Measurements from ENCODE around the gene SMOC1. TPM values are rescaled to one million over a fixed set of nuclear protein-coding genes. Genes with fewer than 3 reads are reported as not detected.

The SMOC1 gene
- total RNA-seq, 2 donors from 2014 or later = 25.2 to 29.8 TPM

DNA sequence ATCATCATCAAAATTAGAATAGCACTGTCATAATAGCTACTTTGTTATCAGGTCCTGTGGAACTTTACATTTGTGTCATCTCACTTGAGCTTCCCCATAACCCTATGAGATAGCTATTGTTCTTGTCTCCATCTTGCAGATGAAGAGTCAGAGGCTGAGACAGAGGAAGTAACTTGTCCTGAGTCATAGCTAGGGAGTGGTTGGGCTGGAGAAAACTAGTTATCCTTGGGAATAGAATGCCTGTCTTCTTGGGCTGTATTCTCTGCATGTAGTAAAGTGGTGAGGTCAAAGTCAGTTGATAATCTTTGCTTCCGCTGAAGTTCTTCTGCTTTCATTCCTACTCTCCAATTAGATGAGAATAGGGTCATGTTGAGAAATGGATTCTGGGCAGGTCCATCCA lies 117.0 kb downstream of the SMOC1 start:
- no peaks in the 10 kb centered on the region for H3K36me3 ChIP-seq
- no peaks in the 10 kb centered on the region for H3K9me3 ChIP-seq
- TF ChIP-seq, protein P1, sequence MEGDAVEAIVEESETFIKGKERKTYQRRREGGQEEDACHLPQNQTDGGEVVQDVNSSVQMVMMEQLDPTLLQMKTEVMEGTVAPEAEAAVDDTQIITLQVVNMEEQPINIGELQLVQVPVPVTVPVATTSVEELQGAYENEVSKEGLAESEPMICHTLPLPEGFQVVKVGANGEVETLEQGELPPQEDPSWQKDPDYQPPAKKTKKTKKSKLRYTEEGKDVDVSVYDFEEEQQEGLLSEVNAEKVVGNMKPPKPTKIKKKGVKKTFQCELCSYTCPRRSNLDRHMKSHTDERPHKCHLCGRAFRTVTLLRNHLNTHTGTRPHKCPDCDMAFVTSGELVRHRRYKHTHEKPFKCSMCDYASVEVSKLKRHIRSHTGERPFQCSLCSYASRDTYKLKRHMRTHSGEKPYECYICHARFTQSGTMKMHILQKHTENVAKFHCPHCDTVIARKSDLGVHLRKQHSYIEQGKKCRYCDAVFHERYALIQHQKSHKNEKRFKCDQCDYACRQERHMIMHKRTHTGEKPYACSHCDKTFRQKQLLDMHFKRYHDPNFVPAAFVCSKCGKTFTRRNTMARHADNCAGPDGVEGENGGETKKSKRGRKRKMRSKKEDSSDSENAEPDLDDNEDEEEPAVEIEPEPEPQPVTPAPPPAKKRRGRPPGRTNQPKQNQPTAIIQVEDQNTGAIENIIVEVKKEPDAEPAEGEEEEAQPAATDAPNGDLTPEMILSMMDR (IDR thresholded peaks at IDR 0.05) = no peak
- no peak overlapping the region for H3K27ac ChIP-seq
- no peaks in the 10 kb centered on the region for H3K27me3 ChIP-seq (replicated peaks; ENCODE audit: insufficient read depth)
- H3K4me1 ChIP-seq (ENCODE audit: control insufficient read depth in 1 of 2, low read depth in 2 of 2) = peaks cover 0 to 54% of the 10 kb centered on the region in 2 donors
- DNase-seq (ENCODE audit: low spot score) (no peak), ATAC-seq (ENCODE audit: insufficient number of reproducible peaks, low FRiP score, low read depth) (no peak)
- no peak overlapping the region for H3K4me3 ChIP-seq

DNA sequence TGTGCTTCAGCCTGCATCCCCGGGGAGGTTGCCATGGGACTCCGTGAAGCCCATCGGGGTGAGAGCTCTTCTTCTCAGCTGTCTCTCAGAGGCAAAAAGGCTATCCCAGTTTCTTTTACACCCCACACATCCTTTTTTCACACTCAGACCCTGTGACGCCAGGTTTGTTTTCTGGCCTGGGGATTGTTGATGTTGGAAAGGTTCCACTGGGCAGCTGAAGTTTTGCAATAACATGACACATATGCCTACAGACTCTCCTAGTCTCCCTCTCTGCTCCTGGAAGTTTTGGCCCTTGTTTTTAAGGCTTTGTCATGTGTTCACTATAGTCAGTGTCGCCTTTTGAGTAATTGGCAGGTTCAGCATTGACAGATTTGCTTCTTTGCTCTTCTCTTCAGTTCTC lies 118.6 kb downstream of the SMOC1 start:
- Histone ChIP-seq H3K27ac (no peak overlapping the region), H3K27me3 (replicated peaks; ENCODE audit: insufficient read depth) (no peaks in the 10 kb centered on the region), H3K4me3 (no peak overlapping the region), H3K9me3 (no peaks in the 10 kb centered on the region), H3K36me3 (no peaks in the 10 kb centered on the region), H3K4me1 (ENCODE audit: control insufficient read depth in 1 of 2, low read depth in 2 of 2) (peaks cover 0 to 37% of the 10 kb centered on the region in 2 donors)
- ATAC-seq (ENCODE audit: insufficient number of reproducible peaks, low FRiP score, low read depth) = no peak
- no peak for DNase-seq (ENCODE audit: low spot score)
- TF ChIP-seq, protein P1 (IDR thresholded peaks at IDR 0.05) = no peak

DNA sequence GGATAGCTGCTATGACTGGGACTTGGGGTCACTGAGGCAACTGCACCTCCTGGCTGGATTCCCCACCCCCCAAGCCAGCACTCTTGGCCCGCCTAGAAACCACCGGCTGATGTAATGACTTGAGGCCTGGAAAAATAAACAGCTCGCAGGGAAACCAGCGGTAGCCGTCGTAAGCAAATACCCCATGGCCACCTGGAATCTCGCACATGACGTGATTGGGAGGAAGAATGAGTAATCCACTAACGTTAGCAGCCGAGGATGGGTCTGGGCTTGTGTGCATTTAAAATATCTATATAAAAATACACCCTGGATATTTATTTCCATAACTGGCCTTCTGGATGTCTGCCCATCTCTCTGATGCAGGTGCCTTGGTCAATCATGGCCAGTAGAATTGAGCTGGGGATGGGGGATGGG lies 120.1 kb downstream of the SMOC1 start:
- H3K27me3 ChIP-seq (replicated peaks; ENCODE audit: insufficient read depth) = no peaks in the 10 kb centered on the region
- H3K36me3 ChIP-seq = no peaks in the 10 kb centered on the region
- ATAC-seq (ENCODE audit: insufficient number of reproducible peaks, low FRiP score, low read depth) (no peak), DNase-seq (ENCODE audit: low spot score) (no peak)
- H3K9me3 ChIP-seq = no peaks in the 10 kb centered on the region
- no peak overlapping the region for H3K4me3 ChIP-seq
- H3K4me1 ChIP-seq (ENCODE audit: control insufficient read depth in 1 of 2, low read depth in 2 of 2) = peaks cover 0 to 23% of the 10 kb centered on the region in 2 donors
- TF ChIP-seq, protein P1 (IDR thresholded peaks at IDR 0.05) = no peak
- H3K27ac ChIP-seq = no peak overlapping the region

DNA sequence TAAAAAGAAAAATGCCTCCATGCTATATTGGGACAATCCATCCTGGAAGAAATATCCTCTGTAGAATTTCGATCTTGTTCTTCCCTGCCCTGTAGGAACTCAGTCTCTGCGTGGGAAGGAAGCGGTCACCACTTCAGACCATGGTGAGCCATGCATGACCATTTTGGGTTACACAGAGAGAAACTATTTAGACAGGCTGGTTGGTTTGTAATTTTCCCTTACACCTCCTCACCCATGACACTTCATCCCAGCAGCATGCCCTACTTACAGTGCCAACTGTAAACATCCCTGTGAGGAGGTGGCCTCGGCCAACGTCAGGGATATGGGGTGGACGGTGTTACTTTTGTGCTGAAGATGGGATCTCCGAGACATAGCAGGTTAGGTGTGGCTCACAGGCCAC lies 121.4 kb downstream of the SMOC1 start:
- TF ChIP-seq, protein P1 (IDR thresholded peaks at IDR 0.05) = no peak
- H3K27me3 ChIP-seq (replicated peaks; ENCODE audit: insufficient read depth) = no peaks in the 10 kb centered on the region
- no peaks in the 10 kb centered on the region for H3K9me3 ChIP-seq
- peaks cover 0 to 17% of the 10 kb centered on the region in 2 donors for H3K4me1 ChIP-seq (ENCODE audit: control insufficient read depth in 1 of 2, low read depth in 2 of 2)
- H3K27ac ChIP-seq = no peak overlapping the region
- no peaks in the 10 kb centered on the region for H3K36me3 ChIP-seq
- DNase-seq (ENCODE audit: low spot score) (no peak), ATAC-seq (ENCODE audit: insufficient number of reproducible peaks, low FRiP score, low read depth) (no peak)
- H3K4me3 ChIP-seq = no peak overlapping the region

DNA sequence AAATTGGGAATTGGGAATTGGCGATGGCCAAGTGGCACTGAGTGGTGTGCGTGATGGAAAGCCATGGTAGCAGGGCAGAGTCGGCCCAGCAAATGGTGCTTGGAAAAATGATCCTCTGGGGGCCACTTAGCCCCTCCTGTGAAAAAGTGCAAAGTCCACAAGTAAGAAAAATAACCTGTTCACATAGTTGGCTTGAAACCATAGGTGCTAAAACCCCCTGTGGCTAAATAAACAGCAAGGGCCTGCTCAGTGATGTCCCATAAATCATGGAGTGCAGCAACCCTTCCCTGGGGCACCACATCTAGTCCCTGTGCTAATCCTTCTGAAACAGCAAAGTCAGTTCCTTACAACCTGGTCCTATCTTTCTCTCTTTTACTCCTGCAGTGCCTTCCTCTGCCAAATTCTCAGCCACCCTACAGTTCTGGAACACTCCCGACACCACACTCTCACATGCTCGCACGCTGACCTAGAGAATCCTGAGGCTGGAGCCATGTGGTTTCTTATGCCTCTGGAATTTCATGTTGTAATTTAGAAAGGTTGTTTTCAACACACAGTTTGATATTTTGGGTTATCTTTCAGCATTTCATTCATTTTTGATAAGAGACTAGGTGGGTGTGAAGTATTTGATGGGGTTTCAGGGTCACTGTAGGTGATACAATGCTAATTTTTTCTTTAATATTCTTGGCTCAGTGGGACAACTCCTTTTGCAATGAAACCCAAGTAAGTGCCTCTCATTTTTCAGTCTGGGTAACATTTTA lies 123.6 kb downstream of the SMOC1 start:
- Histone ChIP-seq H3K9me3 (no peaks in the 10 kb centered on the region), H3K4me1 (ENCODE audit: control insufficient read depth in 1 of 2, low read depth in 2 of 2) (peaks cover 0 to 13% of the 10 kb centered on the region in 2 donors), H3K36me3 (no peaks in the 10 kb centered on the region), H3K27ac (no peak overlapping the region), H3K4me3 (no peak overlapping the region), H3K27me3 (replicated peaks; ENCODE audit: insufficient read depth) (no peaks in the 10 kb centered on the region)
- TF ChIP-seq, protein P1 (IDR thresholded peaks at IDR 0.05) = no peak
- DNase-seq (ENCODE audit: low spot score) = no peak
- ATAC-seq (ENCODE audit: insufficient number of reproducible peaks, low FRiP score, low read depth) = no peak

Measured in thoracic aorta (tissue), 2 donors.